Activated B cell treated with CpG ODN at 0.5 μM for 24 hours (primary cell): ENCODE results near the gene OLR1. TPM values are rescaled to one million over a fixed set of nuclear protein-coding genes. Genes with fewer than 3 reads are reported as not detected.
"Not testable (repeated sequence)": the region's sequence is repeated elsewhere in the genome, so short reads cannot be mapped to it uniquely, and the experiment has no call there.

ENCODE experiments used
- ATAC-seq: fragments of 200-7000 bp; cut with Tn5 transposase; one replicate; pipeline ENCODE4 v1.10.0; 2021; ENCODE audit warnings: low read depth, mild to moderate bottlenecking, moderate library complexity
- CTCF ChIA-PET: fragments of 350-600 bp; sonication (Branson Sonifier 250); formaldehyde crosslinking; loops from one replicate; lab custom pipeline; 2021; ENCODE audit warnings: antibody characterized with exemption; lab: Charles Lee
- POLR2A ChIA-PET: fragments of 350-600 bp; sonication (Branson Sonifier 250); formaldehyde crosslinking; loops from one replicate; lab custom pipeline; 2021; ENCODE audit warnings: antibody characterized with exemption; lab: Charles Lee
- DNase-seq: peaks from one replicate; pipeline ENCODE4 v3.0.0; 2022
- H3K27ac Mint-ChIP-seq: one replicate; pipeline ENCODE4 v1.8.0; 2020; ENCODE audit warnings: mixed read lengths
- H3K27me3 Mint-ChIP-seq: one replicate; pipeline ENCODE4 v1.8.0; 2021; ENCODE audit warnings: mixed read lengths
- H3K36me3 Mint-ChIP-seq: one replicate; pipeline ENCODE4 v1.8.0; 2021; ENCODE audit warnings: low read depth, mixed read lengths
- H3K4me1 Mint-ChIP-seq: one replicate; pipeline ENCODE4 v1.8.0; 2021; ENCODE audit warnings: mixed read lengths
- H3K4me3 Mint-ChIP-seq: one replicate; pipeline ENCODE4 v1.8.0; 2020; ENCODE audit warnings: mild to moderate bottlenecking, mixed read lengths
- H3K9me3 Mint-ChIP-seq: one replicate; pipeline ENCODE4 v1.8.0; 2020; ENCODE audit warnings: mixed read lengths
- intact Hi-C: fragments of 100-400 bp; cut with micrococcal nuclease; formaldehyde crosslinking; loops from one replicate; pipeline ENCODE4 v1.15.1; 2024
- total RNA-seq: library from RNA; stranded (reverse); gene quantifications from 2 replicates; pipeline ENCODE4 v1.2.3, GENCODE V29; 2022
- TF ChIP-seq, protein P1 (sequence below): fragments of 200-600 bp; IDR thresholded peaks from one replicate; pipeline ENCODE4 v1.8.0; 2022; ENCODE audit warnings: antibody characterized with exemption, mild to moderate bottlenecking

OLR1 gene
- total RNA-seq, 1 donor from 2014 or later, result not detected

DNA sequence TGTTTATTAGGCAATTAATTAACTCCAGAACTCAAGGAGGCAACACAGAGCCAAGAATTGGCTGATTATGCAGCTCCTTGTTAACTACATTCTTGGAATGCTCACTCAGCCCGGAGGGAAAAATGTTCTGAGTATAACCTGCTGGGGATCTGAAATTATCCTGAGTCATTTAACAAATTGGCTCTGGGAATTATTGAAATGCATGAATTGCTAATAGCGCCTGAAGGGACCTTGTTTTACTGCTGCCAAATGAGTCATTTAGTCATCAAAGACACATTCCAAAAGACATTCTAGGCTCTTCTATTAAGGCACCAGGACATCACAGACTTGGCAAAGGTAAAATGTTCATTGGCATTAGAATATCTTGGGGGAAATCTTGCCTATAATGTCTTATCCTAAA, 19.9 kb upstream of the OLR1 start:
- ATAC-seq (no peak), DNase-seq (no peak)
- peaks cover 48% of the 10 kb centered on the region for H3K27me3 Mint-ChIP-seq
- H3K27ac Mint-ChIP-seq, result no peak overlapping the region
- no peaks in the 10 kb centered on the region for H3K36me3 Mint-ChIP-seq
- no peak overlapping the region for H3K4me3 Mint-ChIP-seq
- TF ChIP-seq, protein P1, sequence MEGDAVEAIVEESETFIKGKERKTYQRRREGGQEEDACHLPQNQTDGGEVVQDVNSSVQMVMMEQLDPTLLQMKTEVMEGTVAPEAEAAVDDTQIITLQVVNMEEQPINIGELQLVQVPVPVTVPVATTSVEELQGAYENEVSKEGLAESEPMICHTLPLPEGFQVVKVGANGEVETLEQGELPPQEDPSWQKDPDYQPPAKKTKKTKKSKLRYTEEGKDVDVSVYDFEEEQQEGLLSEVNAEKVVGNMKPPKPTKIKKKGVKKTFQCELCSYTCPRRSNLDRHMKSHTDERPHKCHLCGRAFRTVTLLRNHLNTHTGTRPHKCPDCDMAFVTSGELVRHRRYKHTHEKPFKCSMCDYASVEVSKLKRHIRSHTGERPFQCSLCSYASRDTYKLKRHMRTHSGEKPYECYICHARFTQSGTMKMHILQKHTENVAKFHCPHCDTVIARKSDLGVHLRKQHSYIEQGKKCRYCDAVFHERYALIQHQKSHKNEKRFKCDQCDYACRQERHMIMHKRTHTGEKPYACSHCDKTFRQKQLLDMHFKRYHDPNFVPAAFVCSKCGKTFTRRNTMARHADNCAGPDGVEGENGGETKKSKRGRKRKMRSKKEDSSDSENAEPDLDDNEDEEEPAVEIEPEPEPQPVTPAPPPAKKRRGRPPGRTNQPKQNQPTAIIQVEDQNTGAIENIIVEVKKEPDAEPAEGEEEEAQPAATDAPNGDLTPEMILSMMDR, result no peak
- H3K4me1 Mint-ChIP-seq, result peaks cover 15% of the 10 kb centered on the region
- intact Hi-C loops, result loop anchor here (2.0 kb wide), 2 partner anchors 377 to 441 kb away; no protein-coding TSS in a partner anchor
- H3K9me3 Mint-ChIP-seq, result no peaks in the 10 kb centered on the region
- ChIA-PET POLR2A (no interaction called here), CTCF (interaction anchor here (0.5 to 2.0 kb wide), 3 partner anchors 15 to 252 kb away, joined by 3 to 12 read pairs (median 4); no protein-coding TSS in a partner anchor)

DNA sequence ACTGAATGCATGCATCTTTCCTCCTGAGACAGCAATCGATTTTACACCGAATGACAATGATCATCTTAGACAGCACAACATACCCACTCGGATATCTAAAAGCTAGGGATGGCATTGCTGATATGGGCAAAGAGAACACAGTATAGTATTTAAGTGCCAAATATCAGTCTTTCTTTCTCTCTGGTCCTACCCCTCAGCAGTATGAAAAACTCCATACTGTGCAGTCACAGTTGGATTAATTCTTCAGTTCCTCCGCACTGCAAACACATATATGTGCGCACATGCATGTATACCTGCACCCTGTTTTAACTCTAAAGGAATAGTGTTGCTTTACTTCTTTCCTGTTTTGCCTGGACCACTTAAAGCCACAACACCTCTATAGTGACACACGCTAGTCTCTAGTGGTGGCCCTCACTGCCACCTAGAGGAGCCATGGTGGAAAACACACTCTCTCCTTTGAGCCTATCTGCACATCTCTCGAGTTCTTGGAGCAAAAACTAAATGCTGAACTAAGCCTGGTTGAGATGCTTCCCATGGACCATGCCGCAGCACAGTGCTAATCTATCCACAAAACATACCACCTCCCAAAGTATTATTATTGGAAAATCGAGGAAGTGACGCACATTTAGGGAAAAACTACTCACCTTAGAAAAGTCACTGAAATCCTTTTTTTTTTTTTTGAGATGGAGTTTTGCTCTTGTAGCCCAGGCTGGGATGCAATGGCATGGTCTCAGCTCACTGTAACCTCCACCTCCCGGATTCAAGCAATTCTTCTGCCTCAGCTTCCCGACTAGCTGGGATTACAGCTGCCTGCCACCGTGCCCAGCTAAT, 18.8 kb upstream of the OLR1 start:
- DNase-seq (no peak), ATAC-seq (peak; percentile 94)
- H3K9me3 Mint-ChIP-seq, result no peaks in the 10 kb centered on the region
- H3K4me3 Mint-ChIP-seq, result no peak overlapping the region
- no peak overlapping the region for H3K27ac Mint-ChIP-seq
- TF ChIP-seq, protein P1, result peak; percentile 22
- H3K27me3 Mint-ChIP-seq, result peaks cover 51% of the 10 kb centered on the region
- peaks cover 8% of the 10 kb centered on the region for H3K4me1 Mint-ChIP-seq
- H3K36me3 Mint-ChIP-seq, result no peaks in the 10 kb centered on the region
- intact Hi-C loops, result loop anchor here (1.0 to 2.0 kb wide), 4 partner anchors 37 to 440 kb away; no protein-coding TSS in a partner anchor
- POLR2A ChIA-PET, result no interaction called here
- CTCF ChIA-PET, result interaction anchor here (1.2 to 2.0 kb wide), 5 partner anchors 32 to 440 kb away, joined by 3 to 14 read pairs (median 5); no protein-coding TSS in a partner anchor

DNA sequence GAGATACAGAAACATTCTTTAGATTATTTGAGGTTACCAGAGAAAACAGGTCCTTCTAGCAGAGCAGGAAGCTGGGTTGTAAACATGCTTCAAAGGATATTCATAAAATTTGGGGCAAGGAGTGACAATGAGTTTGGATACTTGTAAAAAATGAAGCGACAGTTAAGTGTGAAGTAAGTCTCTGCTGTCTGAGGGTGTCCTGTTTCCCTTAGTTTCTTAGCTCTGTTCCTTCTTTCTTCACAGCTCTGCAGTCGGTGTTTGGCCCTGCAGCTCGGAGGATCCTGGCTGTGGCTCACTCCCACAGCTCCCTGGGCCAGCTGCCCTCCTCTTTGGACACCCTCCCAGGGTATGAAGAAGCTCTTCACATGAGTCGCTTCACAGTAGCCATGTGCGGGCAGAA, 17.7 kb upstream of the OLR1 start:
- ChIA-PET CTCF (interaction anchor here (0.8 to 1.5 kb wide), 4 partner anchors 30 to 858 kb away, joined by 3 to 14 read pairs (median 4); no protein-coding TSS in a partner anchor), POLR2A (interaction anchor here (0.7 kb wide), 1 partner anchor 140 kb away, joined by 7 read pairs; no protein-coding TSS in a partner anchor)
- H3K27me3 Mint-ChIP-seq, result peaks cover 52% of the 10 kb centered on the region

DNA sequence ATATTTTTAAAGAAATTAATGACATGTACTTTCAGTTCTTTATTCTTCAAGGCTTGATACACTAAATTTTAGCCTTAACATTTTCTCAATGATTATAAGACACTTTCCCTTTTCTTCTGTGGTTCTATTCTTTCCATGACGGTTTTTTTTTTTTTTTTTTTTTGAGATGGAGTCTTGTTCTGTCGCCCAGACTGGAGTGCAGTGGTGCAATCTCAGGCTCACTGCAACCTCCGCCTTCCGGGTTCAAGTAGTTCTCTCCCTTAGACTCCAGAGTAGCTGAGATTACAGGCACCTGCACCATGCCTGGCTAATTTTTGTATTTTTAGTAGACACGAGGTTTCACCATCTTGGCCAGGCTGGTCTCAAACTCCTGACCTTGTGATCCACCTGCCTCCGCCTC, 15.0 kb upstream of the OLR1 start:
- DNase-seq, H3K4me3 Mint-ChIP-seq, H3K4me1 Mint-ChIP-seq, ATAC-seq, intact Hi-C loops, H3K36me3 Mint-ChIP-seq, POLR2A ChIA-PET, H3K9me3 Mint-ChIP-seq, CTCF ChIA-PET, H3K27ac Mint-ChIP-seq: not testable (repeated sequence)
- H3K27me3 Mint-ChIP-seq, result peaks cover 48% of the 10 kb centered on the region

More for the DNA sequence above, 17.7 kb upstream of the OLR1 start:
- H3K9me3 Mint-ChIP-seq, result no peaks in the 10 kb centered on the region
- TF ChIP-seq, protein P1, result no peak
- intact Hi-C loops, result loop anchor here (1.0 to 2.0 kb wide), 4 partner anchors 36 to 439 kb away; no protein-coding TSS in a partner anchor
- ATAC-seq, result no peak
- H3K36me3 Mint-ChIP-seq, result no peaks in the 10 kb centered on the region
- H3K4me3 Mint-ChIP-seq, result no peak overlapping the region
- H3K27ac Mint-ChIP-seq, result no peak overlapping the region
- H3K4me1 Mint-ChIP-seq, result peaks cover 4% of the 10 kb centered on the region
- DNase-seq, result no peak

DNA sequence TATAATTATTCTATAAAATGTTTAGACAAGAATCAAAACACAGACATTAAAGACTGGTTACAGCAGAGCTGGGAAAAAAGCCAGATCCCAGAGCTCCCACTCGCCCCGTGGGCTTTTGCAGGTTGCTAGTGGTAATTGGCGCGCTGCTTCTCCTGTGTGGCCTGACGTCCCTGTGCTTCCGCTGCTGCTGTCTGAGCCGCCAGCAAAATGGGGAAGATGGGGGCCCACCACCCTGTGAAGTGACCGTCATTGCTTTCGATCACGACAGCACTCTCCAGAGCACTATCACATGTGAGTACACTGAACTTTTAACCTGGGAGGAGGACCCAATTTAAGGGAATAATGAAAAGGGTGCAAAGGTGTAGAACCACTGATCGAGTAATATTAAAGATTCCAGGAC, 14.4 kb upstream of the OLR1 start:
- Mint-ChIP-seq H3K27me3 (peaks cover 42% of the 10 kb centered on the region), H3K9me3 (no peaks in the 10 kb centered on the region), H3K27ac (no peak overlapping the region), H3K4me3 (no peak overlapping the region), H3K4me1 (peaks cover 4% of the 10 kb centered on the region), H3K36me3 (no peaks in the 10 kb centered on the region)
- ChIA-PET CTCF (no interaction called here), POLR2A (no interaction called here)
- DNase-seq (no peak), ATAC-seq (peak; percentile 31)
- intact Hi-C loops, result no loop called here
- TF ChIP-seq, protein P1, result no peak
